ENCODE data around the gene OR2AG2. TPM values are rescaled to one million over a fixed set of nuclear protein-coding genes. Genes with fewer than 3 reads are reported as not detected.

Gene OR2AG2
- total and polyA plus RNA-seq, 9 of the 15 experiments (the other 6 are each of a cell fraction or from before 2014, with no cell fraction given): 0.15 to 0.91 (median 0.55) TPM

- TF ChIP-seq IFI16 (CRISPR knock-in tag; IDR thresholded peaks at IDR 0.05) (no peak), ATF6 (CRISPR knock-in tag; IDR thresholded peaks at IDR 0.05) (no peak), CHCHD3 (CRISPR knock-in tag; IDR thresholded peaks at IDR 0.05) (no peak), ZKSCAN3 (CRISPR knock-in tag; IDR thresholded peaks at IDR 0.05) (no peak), RAD51 (IDR thresholded peaks at IDR 0.05; ENCODE audit: borderline replicate concordance, low read depth) (peak; percentile 59; the same call in 1 of the 2 replicates), MLLT1 (IDR thresholded peaks at IDR 0.05) (0 out of 4 replicates have a peak, but pooled peaks of 1 of the 2 experiments have one; percentile 34), ZNF518B (CRISPR knock-in tag; IDR thresholded peaks at IDR 0.05) (no peak), L3MBTL2 (IDR thresholded peaks at IDR 0.05) (0 out of 2 replicates have a peak, but pooled peaks have one; percentile 44)
- TF ChIP-seq, protein P1, sequence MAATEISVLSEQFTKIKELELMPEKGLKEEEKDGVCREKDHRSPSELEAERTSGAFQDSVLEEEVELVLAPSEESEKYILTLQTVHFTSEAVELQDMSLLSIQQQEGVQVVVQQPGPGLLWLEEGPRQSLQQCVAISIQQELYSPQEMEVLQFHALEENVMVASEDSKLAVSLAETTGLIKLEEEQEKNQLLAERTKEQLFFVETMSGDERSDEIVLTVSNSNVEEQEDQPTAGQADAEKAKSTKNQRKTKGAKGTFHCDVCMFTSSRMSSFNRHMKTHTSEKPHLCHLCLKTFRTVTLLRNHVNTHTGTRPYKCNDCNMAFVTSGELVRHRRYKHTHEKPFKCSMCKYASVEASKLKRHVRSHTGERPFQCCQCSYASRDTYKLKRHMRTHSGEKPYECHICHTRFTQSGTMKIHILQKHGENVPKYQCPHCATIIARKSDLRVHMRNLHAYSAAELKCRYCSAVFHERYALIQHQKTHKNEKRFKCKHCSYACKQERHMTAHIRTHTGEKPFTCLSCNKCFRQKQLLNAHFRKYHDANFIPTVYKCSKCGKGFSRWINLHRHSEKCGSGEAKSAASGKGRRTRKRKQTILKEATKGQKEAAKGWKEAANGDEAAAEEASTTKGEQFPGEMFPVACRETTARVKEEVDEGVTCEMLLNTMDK (IDR thresholded peaks at IDR 0.05; ENCODE audit: borderline replicate concordance, insufficient read depth, low read depth, low read length, poor library complexity, severe bottlenecking): no peak
- TF ChIP-seq, protein P2, sequence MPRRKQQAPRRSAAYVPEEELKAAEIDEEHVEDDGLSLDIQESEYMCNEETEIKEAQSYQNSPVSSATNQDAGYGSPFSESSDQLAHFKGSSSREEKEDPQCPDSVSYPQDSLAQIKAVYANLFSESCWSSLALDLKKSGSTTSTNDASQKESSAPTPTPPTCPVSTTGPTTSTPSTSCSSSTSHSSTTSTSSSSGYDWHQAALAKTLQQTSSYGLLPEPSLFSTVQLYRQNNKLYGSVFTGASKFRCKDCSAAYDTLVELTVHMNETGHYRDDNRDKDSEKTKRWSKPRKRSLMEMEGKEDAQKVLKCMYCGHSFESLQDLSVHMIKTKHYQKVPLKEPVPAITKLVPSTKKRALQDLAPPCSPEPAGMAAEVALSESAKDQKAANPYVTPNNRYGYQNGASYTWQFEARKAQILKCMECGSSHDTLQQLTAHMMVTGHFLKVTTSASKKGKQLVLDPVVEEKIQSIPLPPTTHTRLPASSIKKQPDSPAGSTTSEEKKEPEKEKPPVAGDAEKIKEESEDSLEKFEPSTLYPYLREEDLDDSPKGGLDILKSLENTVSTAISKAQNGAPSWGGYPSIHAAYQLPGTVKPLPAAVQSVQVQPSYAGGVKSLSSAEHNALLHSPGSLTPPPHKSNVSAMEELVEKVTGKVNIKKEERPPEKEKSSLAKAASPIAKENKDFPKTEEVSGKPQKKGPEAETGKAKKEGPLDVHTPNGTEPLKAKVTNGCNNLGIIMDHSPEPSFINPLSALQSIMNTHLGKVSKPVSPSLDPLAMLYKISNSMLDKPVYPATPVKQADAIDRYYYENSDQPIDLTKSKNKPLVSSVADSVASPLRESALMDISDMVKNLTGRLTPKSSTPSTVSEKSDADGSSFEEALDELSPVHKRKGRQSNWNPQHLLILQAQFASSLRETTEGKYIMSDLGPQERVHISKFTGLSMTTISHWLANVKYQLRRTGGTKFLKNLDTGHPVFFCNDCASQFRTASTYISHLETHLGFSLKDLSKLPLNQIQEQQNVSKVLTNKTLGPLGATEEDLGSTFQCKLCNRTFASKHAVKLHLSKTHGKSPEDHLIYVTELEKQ (CRISPR knock-in tag; IDR thresholded peaks at IDR 0.05): no peak
Measured at GRCh38 chr11:6745465-6746015, 26.2 kb downstream of the OR2AG2 start (continued).

Measured in K562 (cell line).